Activated CD4-positive, alpha-beta T cell treated with anti-CD3 and anti-CD28 coated beads, Interleukin-2, amount 50 U/mL, for 16 hours (primary cell): ENCODE results near the gene NRAP.
"Not testable (repeated sequence)": the region's sequence is repeated elsewhere in the genome, so short reads cannot be mapped to it uniquely, and the experiment has no call there.

ENCODE experiments used
- DNase-seq: peaks from one replicate; pipeline ENCODE4 v3.0.0-alpha.2; 2020

The NRAP gene

DNA sequence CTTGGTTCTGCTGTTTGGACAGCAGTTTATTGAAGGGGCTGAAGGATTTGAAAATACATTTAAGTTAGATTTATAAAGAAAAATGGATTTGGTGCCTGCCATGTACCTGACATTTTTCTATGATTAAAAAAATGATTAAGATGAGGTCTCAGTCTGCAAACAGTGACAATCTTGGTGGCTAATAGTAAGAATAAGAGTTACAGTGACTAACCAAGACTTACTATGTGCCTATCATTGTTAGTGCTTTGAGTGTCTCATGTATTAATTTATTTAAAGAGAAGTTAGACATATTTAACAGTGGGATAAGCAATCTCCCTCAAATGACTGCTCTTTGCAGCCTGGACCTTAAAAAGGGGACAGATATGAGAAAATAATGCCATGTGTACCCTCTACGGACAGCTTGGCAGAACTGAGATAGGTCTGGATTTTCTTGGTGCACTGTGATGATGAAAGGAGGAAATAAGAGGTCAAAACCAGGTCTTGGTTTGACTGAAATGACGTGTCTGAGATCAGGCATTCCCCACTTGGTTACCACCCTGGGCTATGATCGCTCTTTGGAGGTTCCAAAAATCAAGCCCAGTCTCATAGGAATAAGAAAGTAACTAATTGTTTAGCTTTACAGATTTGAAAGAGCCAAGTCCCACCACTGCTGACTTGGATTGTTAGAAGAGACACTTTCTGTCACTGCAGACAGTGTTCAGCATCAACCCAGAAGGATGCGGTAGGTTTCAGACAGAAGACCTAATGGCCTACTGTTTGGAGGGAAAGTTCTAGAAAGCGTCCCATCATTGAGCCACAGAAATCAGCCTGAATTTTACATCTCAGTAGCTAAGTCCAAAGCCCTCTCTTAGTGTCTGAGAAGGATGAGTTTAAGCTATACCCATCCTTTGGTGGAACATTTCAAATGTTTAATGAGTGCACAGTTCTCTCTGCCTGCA, 18.0 kb upstream of the NRAP start:
- DNase-seq = peak; percentile 69

DNA sequence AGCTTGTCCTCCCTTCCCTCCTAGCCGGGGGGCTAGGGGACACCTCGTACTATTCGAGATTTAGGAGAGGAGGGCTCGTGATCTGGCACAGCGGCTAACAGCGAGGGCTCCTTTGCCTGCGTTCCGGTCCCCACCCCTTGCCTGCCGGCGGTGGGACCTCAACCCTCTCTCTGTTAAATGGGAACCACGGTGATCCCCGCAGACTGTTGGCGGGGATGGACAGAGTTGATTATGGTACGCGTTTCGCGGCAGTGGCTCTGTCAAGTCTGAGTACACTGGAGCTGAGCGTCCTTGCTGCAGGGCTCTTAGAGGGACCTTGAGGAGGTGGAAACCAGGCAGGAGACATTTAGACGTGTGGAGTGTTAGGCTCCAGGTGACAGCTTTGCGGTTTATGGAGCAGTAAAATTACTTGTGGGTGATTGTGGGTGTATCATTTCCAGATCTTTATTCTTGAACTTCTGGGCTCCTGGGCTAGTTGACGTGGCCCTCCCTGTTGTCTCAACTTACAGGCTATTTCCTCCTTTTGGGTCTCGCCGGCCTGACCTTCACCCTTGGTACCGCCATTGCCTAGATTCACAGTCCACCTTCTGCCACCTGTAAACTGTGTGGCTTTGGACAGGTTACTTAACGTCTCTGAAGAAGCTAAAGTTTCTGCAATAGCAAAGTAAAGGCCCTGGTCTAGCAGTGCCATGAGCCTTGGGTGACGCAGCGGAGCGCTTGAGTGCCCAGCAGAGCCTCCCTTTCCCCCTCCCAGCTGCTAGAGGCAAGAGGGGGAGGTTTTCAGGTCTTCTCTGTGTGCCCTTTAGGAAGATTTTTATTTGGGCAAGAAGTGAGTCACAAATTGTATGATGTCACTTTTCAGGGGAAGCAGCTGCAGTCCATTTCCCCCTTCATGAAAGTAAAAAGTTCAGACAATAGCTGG, 16.6 kb upstream of the NRAP start:
- peak; percentile 23 for DNase-seq

DNA sequence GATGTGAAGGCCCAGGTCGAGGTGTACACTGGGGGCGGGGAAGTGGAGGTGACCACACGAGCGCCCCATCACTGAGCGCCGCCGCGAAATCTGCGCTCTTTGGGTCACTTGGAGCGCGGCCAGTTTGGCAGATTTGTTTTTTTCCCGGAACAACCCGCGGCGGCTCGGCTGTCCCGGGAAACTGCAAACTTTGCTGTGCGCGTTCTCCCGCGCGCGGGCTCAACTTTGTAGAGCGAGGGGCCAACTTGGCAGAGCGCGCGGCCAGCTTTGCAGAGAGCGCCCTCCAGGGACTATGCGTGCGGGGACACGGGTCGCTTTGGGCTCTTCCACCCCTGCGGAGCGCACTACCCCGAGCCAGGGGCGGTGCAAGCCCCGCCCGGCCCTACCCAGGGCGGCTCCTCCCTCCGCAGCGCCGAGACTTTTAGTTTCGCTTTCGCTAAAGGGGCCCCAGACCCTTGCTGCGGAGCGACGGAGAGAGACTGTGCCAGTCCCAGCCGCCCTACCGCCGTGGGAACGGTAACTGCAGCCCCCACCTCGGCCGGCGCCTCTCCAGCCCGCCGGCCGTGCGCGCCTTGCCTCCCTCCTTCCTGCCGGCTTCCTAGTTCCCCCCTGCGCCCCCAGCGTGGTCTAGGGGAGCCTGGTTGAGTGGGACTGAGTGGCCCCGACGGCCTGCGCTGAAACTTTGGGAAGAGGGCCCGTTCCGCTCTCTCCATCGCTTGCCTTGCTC, 15.8 kb upstream of the NRAP start, which contains the start of gene CASP7:
TSS of gene CASP7 (plus strand) at position 450 of the 727 bp plus-strand sequence. CDS start 17,582 bp downstream, outside the sequence.
- peak; percentile 83 for DNase-seq

DNA sequence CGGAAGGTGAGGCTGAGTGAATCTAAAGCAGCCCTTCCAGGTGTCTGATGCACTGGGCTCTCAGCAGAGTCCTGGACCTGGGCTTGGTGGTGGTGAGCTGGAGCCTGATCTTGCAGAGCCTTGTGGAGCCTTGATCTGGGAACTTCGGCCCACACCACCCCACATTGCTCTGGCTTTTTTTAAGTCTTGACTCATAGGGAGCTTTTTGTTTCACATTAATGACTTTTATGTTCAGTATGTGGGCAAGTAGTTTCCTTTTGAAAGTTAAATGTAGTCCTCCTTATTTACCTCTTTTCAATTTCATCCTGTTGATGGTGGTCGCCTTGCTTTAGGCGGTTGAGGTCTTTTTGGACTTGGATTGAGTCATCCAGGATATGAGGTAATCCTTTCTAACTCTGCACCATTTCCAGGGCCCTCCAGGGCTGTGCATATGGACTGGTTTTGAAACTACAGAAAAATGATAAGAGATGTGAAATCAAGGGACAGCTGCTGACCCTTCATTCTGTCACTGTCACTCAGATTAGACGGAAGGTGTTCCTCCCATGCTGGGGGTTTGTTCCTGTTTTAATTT, 2.9 kb upstream of the NRAP start:
- DNase-seq = peak; percentile 72

DNA sequence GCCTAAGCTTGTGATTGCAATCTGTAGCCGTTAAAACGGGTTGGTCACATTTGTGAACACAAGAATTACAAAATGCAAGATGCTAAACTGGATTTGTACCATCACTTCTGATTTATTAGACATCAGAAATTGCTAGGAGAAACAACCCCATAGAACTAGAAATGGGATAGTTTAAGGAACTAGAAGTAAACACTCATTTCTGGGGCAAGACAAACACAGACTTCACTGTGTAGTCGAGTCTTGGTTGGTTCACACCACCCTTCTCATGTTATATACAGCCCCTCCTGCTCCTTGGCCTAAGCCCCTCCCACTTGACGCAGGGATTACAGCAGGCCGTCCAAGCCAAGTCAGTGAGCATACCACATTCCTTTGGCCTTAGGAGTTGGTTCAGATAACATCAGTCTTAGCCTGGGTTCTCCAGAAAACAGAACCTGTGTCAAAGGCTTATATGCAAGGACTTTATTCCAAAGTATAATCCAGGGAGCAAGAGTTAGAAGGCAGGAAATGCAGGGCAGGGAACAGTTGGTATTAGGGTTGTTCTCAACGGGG, 2.0 kb upstream of the NRAP start:
- no peak for DNase-seq

DNA sequence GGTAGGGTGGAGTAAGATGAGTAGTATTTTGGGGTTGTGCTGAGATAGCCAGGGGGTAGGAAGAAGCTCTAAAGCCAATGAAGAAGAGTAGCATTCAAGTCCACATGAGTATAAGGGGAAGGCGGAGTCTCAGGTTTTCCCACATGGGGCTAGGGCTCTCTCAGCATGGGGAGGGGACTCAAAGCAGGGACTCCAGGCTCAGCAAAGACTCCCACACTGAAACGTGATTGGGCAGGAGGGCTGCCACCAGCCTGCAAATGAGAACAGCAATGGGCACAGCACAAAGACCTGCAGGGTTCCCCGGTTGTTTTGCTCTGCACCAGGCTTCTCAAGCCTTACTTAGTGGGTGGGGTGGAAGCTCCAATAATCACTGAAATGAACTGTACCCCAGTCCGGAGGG, 1.5 kb upstream of the NRAP start:
- no peak for DNase-seq

DNA sequence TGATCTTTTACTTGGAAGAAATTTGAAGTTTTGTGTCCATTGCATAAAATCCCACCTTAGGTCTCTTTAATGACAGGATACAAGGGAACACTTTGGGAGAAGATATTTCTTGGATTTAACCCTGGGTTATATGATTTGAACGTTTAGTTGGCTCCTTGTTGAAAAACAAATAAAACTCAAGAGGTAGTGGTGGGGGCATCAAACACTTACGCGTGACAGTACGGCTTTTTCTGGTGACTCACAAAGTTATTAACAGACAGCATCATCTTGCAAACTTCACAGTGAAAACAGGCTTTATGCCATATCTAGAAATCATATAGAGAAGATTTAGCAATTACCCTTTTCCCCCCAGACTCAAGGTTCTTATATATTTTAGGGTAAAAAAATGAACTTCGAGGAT, 699 bp downstream of the NRAP start:
- no peak for DNase-seq

DNA sequence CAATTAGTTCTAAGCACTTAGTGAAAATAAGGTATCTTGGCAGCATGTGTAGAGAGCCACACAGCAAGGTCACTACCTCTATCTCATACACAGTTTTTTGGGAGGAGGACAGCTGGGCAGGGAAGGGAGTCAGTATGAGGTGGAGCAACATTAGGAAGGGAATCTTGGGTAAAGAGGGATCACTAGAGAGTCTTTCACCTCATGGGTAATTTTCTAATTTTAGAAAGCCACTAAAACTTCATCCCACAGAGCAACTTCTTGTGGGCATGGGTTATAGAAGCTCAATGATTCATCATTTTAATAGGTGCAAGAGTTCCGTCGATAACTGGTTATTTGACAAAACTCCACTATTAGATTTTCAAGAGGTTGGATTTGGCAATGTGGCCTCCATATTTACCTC, 2.5 kb downstream of the NRAP start:
- no peak for DNase-seq

DNA sequence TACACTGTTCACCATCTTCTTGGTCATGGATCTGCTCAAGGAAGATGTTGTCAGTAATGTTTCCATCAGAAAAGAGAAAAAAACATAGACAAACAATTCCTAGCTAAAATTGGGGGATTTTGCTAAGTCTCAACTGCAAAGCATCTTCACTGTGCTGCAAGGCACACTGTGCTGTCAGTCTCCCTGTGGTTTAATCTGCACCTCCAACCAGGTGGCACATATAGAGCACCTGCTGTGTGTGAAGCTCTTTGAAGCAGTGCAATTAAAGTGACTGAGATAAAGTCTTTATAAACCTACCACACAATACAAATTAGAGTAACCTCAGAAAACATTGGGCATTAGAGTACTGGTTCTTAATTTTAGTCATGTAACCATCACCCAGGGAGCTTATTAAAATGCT, 6.3 kb downstream of the NRAP start:
- DNase-seq = no peak

DNA sequence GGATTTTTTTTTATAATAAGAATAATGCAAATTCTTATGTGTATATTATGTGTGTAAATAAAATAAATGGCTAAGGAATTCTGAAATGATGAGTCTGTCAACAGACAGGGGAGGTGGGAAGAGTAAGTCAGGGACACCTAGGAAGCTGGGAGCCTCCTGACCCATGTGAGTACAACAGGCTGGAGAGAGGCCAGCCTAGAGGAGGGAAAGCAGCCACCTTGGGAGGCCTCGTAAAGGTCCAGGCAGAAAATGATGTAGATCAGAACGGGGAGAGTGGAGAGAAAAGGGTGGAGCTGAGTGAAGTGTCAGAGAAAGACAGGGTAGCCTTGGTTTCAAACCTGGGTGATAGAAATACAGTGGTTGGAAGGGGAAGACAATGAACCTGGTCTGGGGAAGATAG, 6.9 kb downstream of the NRAP start:
- no peak for DNase-seq

DNA sequence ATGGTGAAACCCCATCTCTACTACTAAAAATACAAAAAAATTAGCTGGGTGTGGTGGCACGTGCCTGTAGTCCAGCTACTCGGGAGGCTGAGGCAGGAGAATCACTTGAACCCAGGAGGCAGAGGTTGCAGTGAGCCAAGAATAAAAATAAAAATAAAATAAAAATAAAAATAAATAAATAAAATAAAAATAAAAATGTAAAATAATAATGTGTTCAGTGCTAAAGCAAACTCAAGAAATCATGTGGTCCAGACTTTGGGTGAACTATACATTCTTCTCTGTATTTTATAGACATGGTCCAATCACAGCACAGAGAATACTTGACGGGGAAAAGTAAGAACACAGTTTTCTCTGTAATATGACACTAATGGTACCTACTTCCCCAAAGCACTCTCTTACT, 11.4 kb downstream of the NRAP start:
- DNase-seq = not testable (repeated sequence)

DNA sequence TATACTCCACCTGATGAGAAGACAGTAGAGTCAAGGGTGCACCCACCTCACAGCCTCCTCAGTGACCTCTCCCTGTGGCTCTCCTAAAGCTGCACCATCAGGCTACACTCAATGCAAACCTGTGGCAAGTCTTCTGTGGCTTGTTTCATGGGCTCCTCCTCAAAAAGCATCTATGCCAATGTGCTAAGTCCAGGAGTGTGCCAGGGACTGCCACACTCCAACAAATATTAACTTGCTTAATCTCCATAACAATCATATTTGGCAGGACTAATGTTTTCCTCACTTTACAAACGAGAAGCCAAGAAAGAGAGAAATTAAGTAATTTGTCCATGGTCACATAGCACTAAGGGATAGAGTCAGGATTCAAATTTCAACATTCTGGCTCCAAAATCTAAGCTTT, 11.9 kb downstream of the NRAP start:
- DNase-seq = no peak

DNA sequence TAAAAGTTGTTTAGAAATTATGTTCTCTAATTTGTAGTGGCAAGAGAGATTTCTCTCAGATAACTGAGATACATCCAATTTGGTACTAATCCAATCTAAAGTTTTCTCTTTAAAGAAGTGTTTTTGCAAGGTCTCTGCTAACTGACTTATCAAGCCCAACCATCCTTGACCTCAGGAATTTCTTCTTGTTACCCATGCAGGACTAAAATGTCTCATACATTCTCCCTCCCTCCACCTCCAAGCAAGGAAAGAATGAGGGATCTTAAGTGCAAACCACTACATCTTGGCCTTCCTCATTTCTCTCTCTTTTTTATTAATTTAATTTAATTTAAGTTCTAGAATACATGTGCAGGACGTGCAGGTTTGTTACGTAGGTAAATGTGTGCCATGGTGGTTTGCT, 12.8 kb downstream of the NRAP start:
- DNase-seq = no peak

DNA sequence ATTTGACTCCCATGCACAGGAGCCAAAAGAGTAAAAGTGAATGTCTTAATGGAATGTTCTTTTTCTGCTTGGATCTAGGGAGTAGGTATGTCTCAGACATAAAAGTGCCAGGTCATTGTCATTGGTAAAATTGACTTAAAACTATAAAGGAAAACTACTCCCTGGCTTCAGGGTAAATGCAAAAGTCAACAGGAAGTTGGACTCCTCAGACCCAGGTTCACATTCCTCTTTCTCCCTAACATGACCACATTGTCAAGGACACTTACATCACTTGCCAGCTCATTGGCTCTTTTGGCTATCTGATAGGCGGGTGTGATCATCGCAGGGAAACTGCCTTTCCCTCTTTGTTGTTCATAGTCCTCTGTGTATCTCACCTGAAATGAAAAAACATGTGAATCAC, 13.7 kb downstream of the NRAP start:
- no peak for DNase-seq

DNA sequence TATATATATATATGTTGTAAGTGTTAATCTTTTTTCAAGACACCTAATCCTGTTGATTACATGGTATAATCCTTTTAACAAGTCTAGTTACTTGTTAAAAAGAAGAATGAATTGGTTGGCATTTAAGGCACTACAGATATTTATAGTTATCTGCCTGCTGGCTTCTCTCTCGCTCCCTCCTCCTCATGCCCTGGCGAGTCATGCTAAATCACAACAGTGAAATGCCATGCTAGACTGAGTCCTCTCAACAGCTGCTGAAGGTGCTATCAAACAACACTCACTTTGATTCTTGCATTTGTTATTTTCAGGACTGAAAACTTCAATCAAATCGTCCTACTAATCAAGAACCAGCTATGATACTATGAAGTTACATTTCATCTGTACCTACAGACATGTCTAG, 15.4 kb downstream of the NRAP start:
- no peak for DNase-seq

DNA sequence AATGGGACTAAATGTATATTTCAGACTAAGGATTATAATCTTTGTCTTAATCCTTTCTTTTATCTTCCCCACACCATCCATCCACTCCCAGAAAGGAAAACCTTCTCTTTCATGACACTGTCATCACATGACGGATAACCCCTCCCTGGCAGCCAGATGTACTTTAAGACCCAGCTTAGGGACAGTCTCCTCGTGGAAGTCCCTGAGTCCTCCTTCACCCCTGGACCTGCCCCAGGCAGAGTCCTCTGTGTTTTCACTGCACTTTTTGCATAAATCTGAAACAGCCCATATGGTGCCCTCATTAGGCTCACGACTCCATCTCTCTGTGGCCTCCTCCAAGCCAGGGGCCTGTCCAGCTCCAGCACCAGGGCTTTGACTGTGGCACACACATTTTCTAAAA, 16.0 kb downstream of the NRAP start:
- no peak for DNase-seq

DNA sequence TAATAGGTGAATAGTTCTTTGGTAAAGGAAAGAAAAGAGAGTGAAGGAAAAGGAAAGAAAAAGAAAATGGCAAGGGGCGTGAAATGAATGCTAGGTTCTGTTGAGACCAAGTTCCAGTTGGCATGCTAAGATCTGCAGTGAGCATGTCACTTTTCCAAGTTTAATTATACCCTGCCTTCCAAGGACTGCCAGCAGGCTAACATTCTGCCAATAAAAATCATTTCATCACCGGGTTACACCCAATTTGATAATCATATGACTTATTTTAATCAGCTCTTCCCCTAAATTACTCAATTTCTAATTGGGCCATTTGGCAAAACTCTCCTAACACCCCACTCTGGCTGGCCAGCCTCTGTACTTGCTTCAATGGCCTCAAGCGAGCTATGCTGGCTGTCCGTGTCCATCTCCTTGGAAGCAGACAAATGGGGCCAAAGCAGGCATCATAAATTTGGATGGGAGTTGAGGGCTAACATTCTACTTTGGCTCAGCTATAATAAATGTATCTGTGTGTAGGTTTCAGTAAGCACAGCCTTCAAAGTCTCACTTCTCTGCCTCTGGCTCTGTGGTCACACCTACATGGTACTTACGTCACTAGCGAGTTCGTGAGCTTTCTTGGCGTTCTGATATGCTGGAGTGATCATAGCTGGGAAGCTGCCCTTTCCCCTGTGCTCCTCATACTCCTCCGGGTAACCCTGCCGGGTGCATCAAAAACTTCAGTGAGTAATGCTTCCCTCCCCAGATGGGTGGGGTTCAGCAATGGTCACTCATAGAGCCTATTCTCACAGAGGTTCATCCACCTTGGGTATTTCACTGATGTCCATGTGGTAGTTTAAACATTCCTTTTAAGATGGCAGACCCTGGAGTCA, 17.3 kb downstream of the NRAP start:
- DNase-seq = no peak

DNA sequence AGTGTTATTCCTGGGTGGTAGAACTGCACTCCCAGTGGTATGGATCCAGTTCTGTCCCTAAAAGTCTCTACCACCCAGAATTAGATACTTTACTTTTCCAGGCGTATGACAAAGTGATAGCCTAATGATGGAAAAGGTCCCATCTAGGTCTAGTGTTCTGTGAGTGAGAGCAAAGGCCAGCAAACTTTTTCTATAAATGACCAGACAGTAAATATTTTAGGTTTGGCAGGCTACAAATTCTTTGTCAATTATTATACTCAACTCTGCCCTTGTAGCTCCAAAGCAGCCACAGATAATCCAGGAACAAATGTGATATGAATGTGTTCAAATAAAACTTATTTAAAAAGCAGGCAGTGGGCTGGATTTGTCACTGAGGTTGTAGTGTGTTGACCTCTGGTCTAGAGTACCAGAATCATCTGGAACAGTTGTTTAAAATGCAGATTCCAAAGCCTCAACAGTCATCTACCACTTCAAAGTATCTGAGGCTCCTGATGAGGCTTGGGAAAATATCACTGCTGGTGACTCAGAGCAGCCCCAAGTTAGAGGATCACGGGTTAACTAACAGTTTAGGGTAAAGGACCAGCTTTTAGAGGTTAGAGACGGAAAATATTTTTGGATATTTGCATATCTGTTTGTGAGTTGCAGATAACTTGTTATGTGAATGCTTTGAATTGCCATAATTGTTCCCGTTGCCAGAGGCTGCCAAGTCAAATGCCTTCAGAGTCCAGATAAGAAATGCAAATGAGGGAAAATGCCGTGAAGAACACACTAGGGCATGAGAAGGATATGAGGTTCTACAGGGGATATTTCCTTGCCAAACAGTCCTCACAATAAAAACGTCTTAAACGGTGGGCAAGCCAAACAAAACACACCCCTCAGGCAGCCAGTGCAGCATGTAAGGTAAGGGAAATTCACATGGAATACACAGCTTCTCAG, 19.4 kb downstream of the NRAP start:
- DNase-seq = no peak

DNA sequence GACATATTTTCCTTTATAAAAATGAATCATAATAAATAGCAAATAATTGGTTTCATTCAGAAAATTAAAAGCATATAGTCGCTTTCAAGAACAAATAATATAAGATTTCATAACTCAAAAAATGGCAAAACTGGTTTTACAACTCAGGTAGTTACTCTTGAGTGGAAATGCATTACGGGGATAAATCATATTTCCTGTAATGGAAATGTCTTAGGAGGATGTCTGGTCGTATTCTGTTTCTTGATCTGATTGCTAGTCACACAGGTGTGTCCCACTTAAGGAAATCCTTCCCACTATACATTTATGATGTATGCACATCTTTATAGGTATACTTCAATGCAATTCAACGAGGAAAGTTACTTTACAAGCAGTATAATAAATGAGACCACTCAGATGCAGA, 20.7 kb downstream of the NRAP start:
- DNase-seq = no peak

DNA sequence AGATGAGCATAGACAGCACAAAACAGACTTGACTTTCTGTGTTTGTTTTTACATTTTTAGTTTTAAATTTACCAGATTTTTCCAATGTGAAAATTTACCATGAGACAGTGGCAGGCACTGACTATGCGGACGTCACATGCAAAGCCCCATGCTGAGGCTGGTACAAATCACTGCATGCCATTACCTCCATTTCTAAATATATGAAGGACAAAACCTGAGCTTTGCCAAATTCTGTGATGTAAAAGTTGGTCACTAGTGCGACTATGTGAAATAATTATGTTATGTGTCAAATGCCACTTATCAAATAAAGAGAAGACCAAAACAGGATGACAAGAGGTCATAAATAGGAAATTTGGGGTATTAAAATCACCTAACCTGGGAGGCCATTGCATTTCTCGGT, 22.1 kb downstream of the NRAP start:
- no peak for DNase-seq
